Measurements from ENCODE around the gene ERP27.

- TF ChIP-seq CTCF (conservative IDR thresholded peaks at IDR 0.05) (no peak), ZFX (IDR thresholded peaks at IDR 0.05) (no peak)
Observed at GRCh38 chr12:14956905-14957304, 18.6 kb upstream of the ERP27 start.
